A549 (cell line): ENCODE data around the gene DEUP1.
"Not testable (repeated sequence)": the region's sequence is repeated elsewhere in the genome, so short reads cannot be mapped to it uniquely, and the experiment has no call there.

ENCODE experiments used
- CBX8 ChIP-seq: fragments of 200-600 bp; sonication (generic); IDR thresholded peaks from 2 replicates; pipeline ENCODE4 v1.6.1; 2016
- EHMT2 ChIP-seq: fragments of 200-600 bp; sonication (generic); IDR thresholded peaks from 2 replicates; pipeline ENCODE4 v1.6.1; 2016; ENCODE audit warnings: antibody characterized with exemption, low read depth, mild to moderate bottlenecking, moderate library complexity
- ESRRA ChIP-seq: fragments of 150-350 bp; IDR thresholded peaks from 2 replicates; pipeline ENCODE4 v1.6.1; 2014; ENCODE audit warnings: mild to moderate bottlenecking, low read length, borderline replicate concordance
- JUN ChIP-seq, 2 experiments: fragments of >200 bp; sonication (Bioruptor Twin); formaldehyde crosslinking; IDR thresholded peaks; 2 replicates in 1 of 2; 3 replicates in 1 of 2; pipeline ENCODE4 v1.6.1; 2016 to 2017
- MAFK ChIP-seq: fragments of 450-650 bp; IDR thresholded peaks from 2 replicates; pipeline ENCODE4 v1.6.1; 2014; ENCODE audit not compliant: partially characterized antibody
- POLR2A ChIP-seq: IDR thresholded peaks from 2 replicates; pipeline ENCODE4 v1.6.1; 2012; ENCODE audit warnings: mild to moderate bottlenecking, low read length
- RAD21 ChIP-seq, 2 experiments: fragments of >200 bp in 1 of 2; sonication (Bioruptor Twin) in 1 of 2; formaldehyde crosslinking in 1 of 2; IDR thresholded peaks in 1 of 2; conservative IDR thresholded peaks in 1 of 2; 2 replicates in 1 of 2; 3 replicates in 1 of 2; pipeline ENCODE4 v1.6.1; 2012 to 2018; ENCODE audit warnings: inconsistent platforms in 1 of 2
- RCOR1 ChIP-seq: fragments of 150-350 bp; IDR thresholded peaks from 2 replicates; pipeline ENCODE4 v1.6.1; 2014; ENCODE audit warnings: antibody characterized with exemption, low read length, low read depth
- SMC3 ChIP-seq: fragments of >200 bp; sonication (Bioruptor Twin); formaldehyde crosslinking; IDR thresholded peaks from 3 replicates; pipeline ENCODE4 v1.6.1; 2018; ENCODE audit warnings: inconsistent platforms
- SREBF2 ChIP-seq: fragments of 450-650 bp; IDR thresholded peaks from 2 replicates; pipeline ENCODE4 v1.6.1; 2014; ENCODE audit warnings: mild to moderate bottlenecking, moderate library complexity
- TF ChIP-seq, protein P1 (sequence below): fragments of >200 bp; sonication (Bioruptor Twin); formaldehyde crosslinking; IDR thresholded peaks from 3 replicates; pipeline ENCODE4 v1.5.1; 2016
- TF ChIP-seq, protein P2 (sequence below): fragments of 200-600 bp; sonication (generic); IDR thresholded peaks from 2 replicates; pipeline ENCODE4 v1.6.1; 2016; ENCODE audit warnings: antibody characterized with exemption, mild to moderate bottlenecking, moderate library complexity
- TF ChIP-seq, protein P3 (sequence below): IDR thresholded peaks from 2 replicates; pipeline ENCODE4 v1.6.1; 2012
- TF ChIP-seq, protein P4 (sequence below): IDR thresholded peaks from 2 replicates; pipeline ENCODE4 v1.6.1; 2012

DNA sequence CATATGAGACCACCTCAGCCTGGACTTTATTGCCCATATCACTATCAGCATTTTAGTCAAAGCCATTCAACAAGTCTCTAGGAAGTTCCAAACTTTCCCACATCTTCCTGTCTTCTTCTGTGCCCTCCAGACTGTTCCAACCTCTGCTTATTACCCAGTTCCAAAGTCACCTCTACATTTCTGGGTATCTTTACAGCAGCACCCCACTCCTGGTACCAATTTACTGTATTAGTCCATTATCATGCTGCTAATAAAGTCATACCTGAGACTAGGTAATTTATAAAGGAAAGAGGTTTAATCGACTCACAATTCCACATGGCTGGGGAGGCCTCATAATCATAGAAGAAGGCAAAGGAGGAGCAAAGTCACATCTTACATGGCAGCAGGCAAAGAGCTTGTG, 16.1 kb upstream of the DEUP1 start:
- not testable (repeated sequence) for TF ChIP-seq POLR2A; SREBF2; ESRRA; EHMT2; MAFK; CBX8; SMC3; RAD21 (conservative IDR thresholded peaks at IDR 0.05 in 1 of 2, IDR thresholded peaks at IDR 0.05 in 1 of 2); RCOR1; JUN (IDR thresholded peaks at IDR 0.05)
- TF ChIP-seq, protein P1, sequence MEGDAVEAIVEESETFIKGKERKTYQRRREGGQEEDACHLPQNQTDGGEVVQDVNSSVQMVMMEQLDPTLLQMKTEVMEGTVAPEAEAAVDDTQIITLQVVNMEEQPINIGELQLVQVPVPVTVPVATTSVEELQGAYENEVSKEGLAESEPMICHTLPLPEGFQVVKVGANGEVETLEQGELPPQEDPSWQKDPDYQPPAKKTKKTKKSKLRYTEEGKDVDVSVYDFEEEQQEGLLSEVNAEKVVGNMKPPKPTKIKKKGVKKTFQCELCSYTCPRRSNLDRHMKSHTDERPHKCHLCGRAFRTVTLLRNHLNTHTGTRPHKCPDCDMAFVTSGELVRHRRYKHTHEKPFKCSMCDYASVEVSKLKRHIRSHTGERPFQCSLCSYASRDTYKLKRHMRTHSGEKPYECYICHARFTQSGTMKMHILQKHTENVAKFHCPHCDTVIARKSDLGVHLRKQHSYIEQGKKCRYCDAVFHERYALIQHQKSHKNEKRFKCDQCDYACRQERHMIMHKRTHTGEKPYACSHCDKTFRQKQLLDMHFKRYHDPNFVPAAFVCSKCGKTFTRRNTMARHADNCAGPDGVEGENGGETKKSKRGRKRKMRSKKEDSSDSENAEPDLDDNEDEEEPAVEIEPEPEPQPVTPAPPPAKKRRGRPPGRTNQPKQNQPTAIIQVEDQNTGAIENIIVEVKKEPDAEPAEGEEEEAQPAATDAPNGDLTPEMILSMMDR = not testable (repeated sequence)
- TF ChIP-seq, protein P2, sequence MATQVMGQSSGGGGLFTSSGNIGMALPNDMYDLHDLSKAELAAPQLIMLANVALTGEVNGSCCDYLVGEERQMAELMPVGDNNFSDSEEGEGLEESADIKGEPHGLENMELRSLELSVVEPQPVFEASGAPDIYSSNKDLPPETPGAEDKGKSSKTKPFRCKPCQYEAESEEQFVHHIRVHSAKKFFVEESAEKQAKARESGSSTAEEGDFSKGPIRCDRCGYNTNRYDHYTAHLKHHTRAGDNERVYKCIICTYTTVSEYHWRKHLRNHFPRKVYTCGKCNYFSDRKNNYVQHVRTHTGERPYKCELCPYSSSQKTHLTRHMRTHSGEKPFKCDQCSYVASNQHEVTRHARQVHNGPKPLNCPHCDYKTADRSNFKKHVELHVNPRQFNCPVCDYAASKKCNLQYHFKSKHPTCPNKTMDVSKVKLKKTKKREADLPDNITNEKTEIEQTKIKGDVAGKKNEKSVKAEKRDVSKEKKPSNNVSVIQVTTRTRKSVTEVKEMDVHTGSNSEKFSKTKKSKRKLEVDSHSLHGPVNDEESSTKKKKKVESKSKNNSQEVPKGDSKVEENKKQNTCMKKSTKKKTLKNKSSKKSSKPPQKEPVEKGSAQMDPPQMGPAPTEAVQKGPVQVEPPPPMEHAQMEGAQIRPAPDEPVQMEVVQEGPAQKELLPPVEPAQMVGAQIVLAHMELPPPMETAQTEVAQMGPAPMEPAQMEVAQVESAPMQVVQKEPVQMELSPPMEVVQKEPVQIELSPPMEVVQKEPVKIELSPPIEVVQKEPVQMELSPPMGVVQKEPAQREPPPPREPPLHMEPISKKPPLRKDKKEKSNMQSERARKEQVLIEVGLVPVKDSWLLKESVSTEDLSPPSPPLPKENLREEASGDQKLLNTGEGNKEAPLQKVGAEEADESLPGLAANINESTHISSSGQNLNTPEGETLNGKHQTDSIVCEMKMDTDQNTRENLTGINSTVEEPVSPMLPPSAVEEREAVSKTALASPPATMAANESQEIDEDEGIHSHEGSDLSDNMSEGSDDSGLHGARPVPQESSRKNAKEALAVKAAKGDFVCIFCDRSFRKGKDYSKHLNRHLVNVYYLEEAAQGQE = not testable (repeated sequence)
- TF ChIP-seq, protein P3, sequence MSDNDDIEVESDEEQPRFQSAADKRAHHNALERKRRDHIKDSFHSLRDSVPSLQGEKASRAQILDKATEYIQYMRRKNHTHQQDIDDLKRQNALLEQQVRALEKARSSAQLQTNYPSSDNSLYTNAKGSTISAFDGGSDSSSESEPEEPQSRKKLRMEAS = not testable (repeated sequence)
- TF ChIP-seq, protein P4, sequence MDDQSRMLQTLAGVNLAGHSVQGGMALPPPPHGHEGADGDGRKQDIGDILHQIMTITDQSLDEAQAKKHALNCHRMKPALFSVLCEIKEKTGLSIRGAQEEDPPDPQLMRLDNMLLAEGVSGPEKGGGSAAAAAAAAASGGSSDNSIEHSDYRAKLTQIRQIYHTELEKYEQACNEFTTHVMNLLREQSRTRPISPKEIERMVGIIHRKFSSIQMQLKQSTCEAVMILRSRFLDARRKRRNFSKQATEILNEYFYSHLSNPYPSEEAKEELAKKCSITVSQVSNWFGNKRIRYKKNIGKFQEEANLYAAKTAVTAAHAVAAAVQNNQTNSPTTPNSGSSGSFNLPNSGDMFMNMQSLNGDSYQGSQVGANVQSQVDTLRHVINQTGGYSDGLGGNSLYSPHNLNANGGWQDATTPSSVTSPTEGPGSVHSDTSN = not testable (repeated sequence)
